Measurements from ENCODE around the gene PTGER1. TPM values are rescaled to one million over a fixed set of nuclear protein-coding genes. Genes with fewer than 3 reads are reported as not detected.

The PTGER1 gene
- total and polyA plus RNA-seq, 2 donors (not counting 1 experiment from before 2014, with no cell fraction given): 0.27 TPM; not detected in 1

DNA sequence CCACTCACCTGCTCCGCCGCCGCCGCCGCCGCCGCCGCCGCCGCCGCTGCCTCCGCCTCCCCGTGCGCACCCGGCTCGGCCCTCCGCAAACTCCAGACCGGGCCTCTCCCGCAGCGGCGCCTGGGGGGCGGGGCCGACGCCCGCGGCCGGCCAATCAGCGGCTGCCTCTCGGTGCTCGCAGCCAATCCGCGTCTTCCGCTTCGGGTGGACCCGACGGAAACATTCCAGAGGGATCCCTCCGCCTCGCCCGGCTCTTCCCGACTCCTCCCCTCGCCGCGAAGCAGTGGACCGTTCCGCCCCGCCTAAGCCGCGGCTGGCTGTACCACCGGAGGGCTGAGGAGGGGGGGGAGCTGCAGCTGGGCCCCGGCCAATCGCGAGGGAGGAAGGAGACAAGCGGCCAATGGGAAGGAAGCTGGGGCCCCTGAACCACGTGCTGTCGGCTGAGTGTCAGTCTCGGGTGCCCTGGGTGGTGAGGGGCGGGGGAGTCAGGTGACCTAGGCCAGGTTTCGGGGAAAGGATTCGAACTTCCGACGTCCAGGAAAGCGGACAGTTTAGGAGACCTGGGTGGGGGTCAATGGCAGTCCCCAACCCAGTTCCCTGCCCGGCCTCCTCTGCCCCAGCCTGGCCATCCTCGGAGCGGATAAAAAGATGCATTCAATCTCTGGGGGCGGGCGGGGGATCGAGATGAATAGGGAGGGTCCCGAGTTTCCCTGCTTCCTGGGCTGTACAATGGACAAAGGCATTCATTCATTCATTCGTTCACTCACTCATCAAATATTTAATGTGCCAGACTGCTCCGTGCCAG lies 21.1 kb upstream of the PTGER1 start, which contains the start of gene GIPC1:
GIPC1 (minus strand) TSS at position 99 of the 805 bp plus-strand sequence. CDS start 13,151 bp downstream, outside the sequence.
- H3K27ac ChIP-seq (ENCODE audit: low read length in 2 of 2): peak within 1 kb of the TSS in 1 of 2 donors; percentile 24
- Mint-ChIP-seq H3K27ac (peak within 1 kb of the TSS; percentile 78), H3K27me3 (no peaks in the 10 kb centered on the region), H3K4me3 (peak within 1 kb of the TSS; percentile 86), H3K9me3 (ENCODE audit: insufficient read depth) (no peaks in the 10 kb centered on the region), H3K4me1 (peaks cover 14% of the 10 kb centered on the region)
- no peaks in the 10 kb centered on the region for H4K20me1 ChIP-seq (ENCODE audit: control insufficient read depth, insufficient read depth, low read length, poor library complexity, severe bottlenecking)
- ChIA-PET CTCF (interaction anchor here (0.6 to 2.4 kb wide), 5 partner anchors 9 to 1991 kb away, joined by 3 to 9 read pairs (median 4); no protein-coding TSS in a partner anchor), POLR2A (interaction anchor here (0.7 to 1.4 kb wide), 4 partner anchors 21 to 642 kb away, joined by 3 to 6 read pairs (median 4); partner anchors contain the start of genes DNAJB1 and IL27RA)
- peak; percentile 90 for ATAC-seq (ENCODE audit: low read depth)
- peaks cover 0 to 4% (median 0%) of the 10 kb centered on the region in 3 donors for H3K9me3 ChIP-seq (ENCODE audit: control extremely low read depth in 1 of 3, control insufficient read depth in 2 of 3, insufficient read depth in 1 of 3, low read length in 2 of 3)
- peak within 1 kb of the TSS; percentile 70 for H3K9ac ChIP-seq (ENCODE audit: low read length)
- H3K79me2 ChIP-seq (ENCODE audit: control insufficient read depth, insufficient read depth, low read length): no peaks in the 10 kb centered on the region
- peak within 1 kb of the TSS in 4 of 5 experiments; percentile 62 to 69 (median 62) for H3K4me3 ChIP-seq (ENCODE audit: control extremely low read depth in 1 of 5, extremely low read depth in 1 of 5, insufficient read depth in 1 of 5, low read depth in 2 of 5, low read length in 4 of 5)
- peak within 1 kb of the TSS; percentile 90 for H3K4me2 ChIP-seq (replicated peaks; ENCODE audit: low read depth, low read length, poor library complexity, severe bottlenecking)
- intact Hi-C loops (cut with micrococcal nuclease): loop anchor here (1.0 kb wide), 1 partner anchor 22 kb away; the partner anchor contains the start of gene DNAJB1
- H3K36me3 ChIP-seq (replicated peaks in 1 of 2; ENCODE audit: control extremely low read depth in 1 of 2, control insufficient read depth in 1 of 2, extremely low read depth in 1 of 2, insufficient read depth in 2 of 2, low read length in 1 of 2): no peaks in the 10 kb centered on the region
- no peak for TF ChIP-seq EZH2 (IDR thresholded peaks at IDR 0.05; ENCODE audit: borderline replicate concordance, insufficient read depth, low read depth, low read length, poor library complexity, severe bottlenecking)
- TF ChIP-seq, protein P1, sequence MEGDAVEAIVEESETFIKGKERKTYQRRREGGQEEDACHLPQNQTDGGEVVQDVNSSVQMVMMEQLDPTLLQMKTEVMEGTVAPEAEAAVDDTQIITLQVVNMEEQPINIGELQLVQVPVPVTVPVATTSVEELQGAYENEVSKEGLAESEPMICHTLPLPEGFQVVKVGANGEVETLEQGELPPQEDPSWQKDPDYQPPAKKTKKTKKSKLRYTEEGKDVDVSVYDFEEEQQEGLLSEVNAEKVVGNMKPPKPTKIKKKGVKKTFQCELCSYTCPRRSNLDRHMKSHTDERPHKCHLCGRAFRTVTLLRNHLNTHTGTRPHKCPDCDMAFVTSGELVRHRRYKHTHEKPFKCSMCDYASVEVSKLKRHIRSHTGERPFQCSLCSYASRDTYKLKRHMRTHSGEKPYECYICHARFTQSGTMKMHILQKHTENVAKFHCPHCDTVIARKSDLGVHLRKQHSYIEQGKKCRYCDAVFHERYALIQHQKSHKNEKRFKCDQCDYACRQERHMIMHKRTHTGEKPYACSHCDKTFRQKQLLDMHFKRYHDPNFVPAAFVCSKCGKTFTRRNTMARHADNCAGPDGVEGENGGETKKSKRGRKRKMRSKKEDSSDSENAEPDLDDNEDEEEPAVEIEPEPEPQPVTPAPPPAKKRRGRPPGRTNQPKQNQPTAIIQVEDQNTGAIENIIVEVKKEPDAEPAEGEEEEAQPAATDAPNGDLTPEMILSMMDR (IDR thresholded peaks at IDR 0.05): no peak
- peak; percentile 89 for DNase-seq
- H2AFZ ChIP-seq (ENCODE audit: insufficient read depth, low read depth, low read length, poor library complexity, severe bottlenecking): peak within 1 kb of the TSS; percentile 81
- no peaks in the 10 kb centered on the region for H3K27me3 ChIP-seq (replicated peaks in 1 of 4; ENCODE audit: control extremely low read depth in 1 of 4, control insufficient read depth in 3 of 4, insufficient read depth in 4 of 4, low read length in 3 of 4)
- 8% methylated on average over 71 of the region's 71 CpGs for WGBS (ENCODE audit: insufficient coverage)
- H3K4me1 ChIP-seq (ENCODE audit: control insufficient read depth in 2 of 2, insufficient read depth in 2 of 2, low read length in 2 of 2): peaks cover 6 to 16% of the 10 kb centered on the region in 2 donors
